ENCODE results near the gene TYMS. TPM values are rescaled to one million over a fixed set of nuclear protein-coding genes. Genes with fewer than 3 reads are reported as not detected.

TYMS gene
- total and polyA plus RNA-seq, 9 of the 15 experiments (the other 6 are each of a cell fraction or from before 2014, with no cell fraction given) = 69.1 to 409 (median 175) TPM

DNA sequence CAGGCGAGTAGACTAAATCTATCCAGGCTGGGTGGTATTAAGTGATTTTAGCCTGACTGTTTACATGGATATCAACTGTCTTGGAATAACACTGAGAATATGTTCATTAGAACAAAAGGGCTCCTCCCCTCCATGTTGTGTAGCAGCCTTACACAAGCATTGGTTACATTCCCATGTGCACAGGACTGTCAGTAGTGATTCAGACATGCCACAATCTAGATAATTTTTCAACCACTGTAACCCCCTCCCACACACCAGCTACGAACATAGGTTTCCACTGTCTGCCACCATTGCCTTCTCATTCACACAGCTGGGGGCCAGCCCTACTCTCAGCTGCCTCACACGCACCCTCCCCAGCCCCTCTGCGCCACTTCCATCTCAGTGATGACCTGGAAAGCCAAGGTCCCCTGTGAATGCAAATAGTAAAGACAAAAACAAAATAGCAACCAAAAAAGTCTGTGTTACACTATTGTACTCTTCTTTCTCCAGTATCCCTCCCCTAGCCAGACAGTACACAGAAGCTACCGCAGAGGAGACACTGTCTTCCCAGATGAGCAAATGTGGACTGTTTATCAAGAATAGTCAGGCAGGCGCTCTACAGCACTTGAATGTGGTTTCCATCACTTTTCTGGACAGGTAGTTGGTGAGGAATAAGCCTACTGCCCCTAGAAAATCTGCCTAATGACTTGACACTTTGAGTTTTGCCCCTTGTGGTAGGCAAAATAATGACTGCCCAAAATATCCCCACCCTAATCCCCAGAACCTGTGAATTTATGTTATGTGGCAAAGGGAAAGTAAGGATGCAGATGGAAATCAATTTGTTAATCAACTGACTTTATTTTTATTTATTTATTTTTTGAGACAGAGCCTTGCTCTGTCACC lies 27.9 kb upstream of the TYMS start (continued):
- TF ChIP-seq, protein P1, sequence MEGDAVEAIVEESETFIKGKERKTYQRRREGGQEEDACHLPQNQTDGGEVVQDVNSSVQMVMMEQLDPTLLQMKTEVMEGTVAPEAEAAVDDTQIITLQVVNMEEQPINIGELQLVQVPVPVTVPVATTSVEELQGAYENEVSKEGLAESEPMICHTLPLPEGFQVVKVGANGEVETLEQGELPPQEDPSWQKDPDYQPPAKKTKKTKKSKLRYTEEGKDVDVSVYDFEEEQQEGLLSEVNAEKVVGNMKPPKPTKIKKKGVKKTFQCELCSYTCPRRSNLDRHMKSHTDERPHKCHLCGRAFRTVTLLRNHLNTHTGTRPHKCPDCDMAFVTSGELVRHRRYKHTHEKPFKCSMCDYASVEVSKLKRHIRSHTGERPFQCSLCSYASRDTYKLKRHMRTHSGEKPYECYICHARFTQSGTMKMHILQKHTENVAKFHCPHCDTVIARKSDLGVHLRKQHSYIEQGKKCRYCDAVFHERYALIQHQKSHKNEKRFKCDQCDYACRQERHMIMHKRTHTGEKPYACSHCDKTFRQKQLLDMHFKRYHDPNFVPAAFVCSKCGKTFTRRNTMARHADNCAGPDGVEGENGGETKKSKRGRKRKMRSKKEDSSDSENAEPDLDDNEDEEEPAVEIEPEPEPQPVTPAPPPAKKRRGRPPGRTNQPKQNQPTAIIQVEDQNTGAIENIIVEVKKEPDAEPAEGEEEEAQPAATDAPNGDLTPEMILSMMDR (IDR thresholded peaks at IDR 0.05 in 2 of 3, conservative IDR thresholded peaks at IDR 0.05 in 1 of 3; ENCODE audit: insufficient read depth in 2 of 3, low read depth in 1 of 3, low read length in 3 of 3) = peak; percentile 24 to 49 (median 37); a peak in 4 of 6 replicates
- no peak for TF ChIP-seq ZNF253 (CRISPR knock-in tag; conservative IDR thresholded peaks at IDR 0.05)
- no peak for TF ChIP-seq SOX6 (IDR thresholded peaks at IDR 0.05)
- peak; percentile 48 for TF ChIP-seq EGR1 (conservative IDR thresholded peaks at IDR 0.05)
- TF ChIP-seq HLTF (IDR thresholded peaks at IDR 0.05) = no peak
- no peak for TF ChIP-seq CCNT2 (IDR thresholded peaks at IDR 0.05; ENCODE audit: borderline replicate concordance, extremely low read depth, insufficient read length, low read depth, low read length)
- TF ChIP-seq, protein P2, sequence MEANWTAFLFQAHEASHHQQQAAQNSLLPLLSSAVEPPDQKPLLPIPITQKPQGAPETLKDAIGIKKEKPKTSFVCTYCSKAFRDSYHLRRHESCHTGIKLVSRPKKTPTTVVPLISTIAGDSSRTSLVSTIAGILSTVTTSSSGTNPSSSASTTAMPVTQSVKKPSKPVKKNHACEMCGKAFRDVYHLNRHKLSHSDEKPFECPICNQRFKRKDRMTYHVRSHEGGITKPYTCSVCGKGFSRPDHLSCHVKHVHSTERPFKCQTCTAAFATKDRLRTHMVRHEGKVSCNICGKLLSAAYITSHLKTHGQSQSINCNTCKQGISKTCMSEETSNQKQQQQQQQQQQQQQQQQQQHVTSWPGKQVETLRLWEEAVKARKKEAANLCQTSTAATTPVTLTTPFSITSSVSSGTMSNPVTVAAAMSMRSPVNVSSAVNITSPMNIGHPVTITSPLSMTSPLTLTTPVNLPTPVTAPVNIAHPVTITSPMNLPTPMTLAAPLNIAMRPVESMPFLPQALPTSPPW (CRISPR knock-in tag; IDR thresholded peaks at IDR 0.05) = no peak; the same call in 1 of the 2 replicates
- TF ChIP-seq NCOA4 (IDR thresholded peaks at IDR 0.05; ENCODE audit: partially characterized antibody) = no peak
- TF ChIP-seq NFYB (IDR thresholded peaks at IDR 0.05; ENCODE audit: extremely low read depth, insufficient read length) = no peak
- no peak for TF ChIP-seq MBD2 (IDR thresholded peaks at IDR 0.05; ENCODE audit: borderline replicate concordance, low read depth)
- TF ChIP-seq, protein P3, sequence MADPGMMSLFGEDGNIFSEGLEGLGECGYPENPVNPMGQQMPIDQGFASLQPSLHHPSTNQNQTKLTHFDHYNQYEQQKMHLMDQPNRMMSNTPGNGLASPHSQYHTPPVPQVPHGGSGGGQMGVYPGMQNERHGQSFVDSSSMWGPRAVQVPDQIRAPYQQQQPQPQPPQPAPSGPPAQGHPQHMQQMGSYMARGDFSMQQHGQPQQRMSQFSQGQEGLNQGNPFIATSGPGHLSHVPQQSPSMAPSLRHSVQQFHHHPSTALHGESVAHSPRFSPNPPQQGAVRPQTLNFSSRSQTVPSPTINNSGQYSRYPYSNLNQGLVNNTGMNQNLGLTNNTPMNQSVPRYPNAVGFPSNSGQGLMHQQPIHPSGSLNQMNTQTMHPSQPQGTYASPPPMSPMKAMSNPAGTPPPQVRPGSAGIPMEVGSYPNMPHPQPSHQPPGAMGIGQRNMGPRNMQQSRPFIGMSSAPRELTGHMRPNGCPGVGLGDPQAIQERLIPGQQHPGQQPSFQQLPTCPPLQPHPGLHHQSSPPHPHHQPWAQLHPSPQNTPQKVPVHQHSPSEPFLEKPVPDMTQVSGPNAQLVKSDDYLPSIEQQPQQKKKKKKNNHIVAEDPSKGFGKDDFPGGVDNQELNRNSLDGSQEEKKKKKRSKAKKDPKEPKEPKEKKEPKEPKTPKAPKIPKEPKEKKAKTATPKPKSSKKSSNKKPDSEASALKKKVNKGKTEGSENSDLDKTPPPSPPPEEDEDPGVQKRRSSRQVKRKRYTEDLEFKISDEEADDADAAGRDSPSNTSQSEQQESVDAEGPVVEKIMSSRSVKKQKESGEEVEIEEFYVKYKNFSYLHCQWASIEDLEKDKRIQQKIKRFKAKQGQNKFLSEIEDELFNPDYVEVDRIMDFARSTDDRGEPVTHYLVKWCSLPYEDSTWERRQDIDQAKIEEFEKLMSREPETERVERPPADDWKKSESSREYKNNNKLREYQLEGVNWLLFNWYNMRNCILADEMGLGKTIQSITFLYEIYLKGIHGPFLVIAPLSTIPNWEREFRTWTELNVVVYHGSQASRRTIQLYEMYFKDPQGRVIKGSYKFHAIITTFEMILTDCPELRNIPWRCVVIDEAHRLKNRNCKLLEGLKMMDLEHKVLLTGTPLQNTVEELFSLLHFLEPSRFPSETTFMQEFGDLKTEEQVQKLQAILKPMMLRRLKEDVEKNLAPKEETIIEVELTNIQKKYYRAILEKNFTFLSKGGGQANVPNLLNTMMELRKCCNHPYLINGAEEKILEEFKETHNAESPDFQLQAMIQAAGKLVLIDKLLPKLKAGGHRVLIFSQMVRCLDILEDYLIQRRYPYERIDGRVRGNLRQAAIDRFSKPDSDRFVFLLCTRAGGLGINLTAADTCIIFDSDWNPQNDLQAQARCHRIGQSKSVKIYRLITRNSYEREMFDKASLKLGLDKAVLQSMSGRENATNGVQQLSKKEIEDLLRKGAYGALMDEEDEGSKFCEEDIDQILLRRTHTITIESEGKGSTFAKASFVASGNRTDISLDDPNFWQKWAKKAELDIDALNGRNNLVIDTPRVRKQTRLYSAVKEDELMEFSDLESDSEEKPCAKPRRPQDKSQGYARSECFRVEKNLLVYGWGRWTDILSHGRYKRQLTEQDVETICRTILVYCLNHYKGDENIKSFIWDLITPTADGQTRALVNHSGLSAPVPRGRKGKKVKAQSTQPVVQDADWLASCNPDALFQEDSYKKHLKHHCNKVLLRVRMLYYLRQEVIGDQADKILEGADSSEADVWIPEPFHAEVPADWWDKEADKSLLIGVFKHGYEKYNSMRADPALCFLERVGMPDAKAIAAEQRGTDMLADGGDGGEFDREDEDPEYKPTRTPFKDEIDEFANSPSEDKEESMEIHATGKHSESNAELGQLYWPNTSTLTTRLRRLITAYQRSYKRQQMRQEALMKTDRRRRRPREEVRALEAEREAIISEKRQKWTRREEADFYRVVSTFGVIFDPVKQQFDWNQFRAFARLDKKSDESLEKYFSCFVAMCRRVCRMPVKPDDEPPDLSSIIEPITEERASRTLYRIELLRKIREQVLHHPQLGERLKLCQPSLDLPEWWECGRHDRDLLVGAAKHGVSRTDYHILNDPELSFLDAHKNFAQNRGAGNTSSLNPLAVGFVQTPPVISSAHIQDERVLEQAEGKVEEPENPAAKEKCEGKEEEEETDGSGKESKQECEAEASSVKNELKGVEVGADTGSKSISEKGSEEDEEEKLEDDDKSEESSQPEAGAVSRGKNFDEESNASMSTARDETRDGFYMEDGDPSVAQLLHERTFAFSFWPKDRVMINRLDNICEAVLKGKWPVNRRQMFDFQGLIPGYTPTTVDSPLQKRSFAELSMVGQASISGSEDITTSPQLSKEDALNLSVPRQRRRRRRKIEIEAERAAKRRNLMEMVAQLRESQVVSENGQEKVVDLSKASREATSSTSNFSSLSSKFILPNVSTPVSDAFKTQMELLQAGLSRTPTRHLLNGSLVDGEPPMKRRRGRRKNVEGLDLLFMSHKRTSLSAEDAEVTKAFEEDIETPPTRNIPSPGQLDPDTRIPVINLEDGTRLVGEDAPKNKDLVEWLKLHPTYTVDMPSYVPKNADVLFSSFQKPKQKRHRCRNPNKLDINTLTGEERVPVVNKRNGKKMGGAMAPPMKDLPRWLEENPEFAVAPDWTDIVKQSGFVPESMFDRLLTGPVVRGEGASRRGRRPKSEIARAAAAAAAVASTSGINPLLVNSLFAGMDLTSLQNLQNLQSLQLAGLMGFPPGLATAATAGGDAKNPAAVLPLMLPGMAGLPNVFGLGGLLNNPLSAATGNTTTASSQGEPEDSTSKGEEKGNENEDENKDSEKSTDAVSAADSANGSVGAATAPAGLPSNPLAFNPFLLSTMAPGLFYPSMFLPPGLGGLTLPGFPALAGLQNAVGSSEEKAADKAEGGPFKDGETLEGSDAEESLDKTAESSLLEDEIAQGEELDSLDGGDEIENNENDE (IDR thresholded peaks at IDR 0.05; ENCODE audit: low read depth, low read length) = no peak
- TF ChIP-seq SMARCB1 (IDR thresholded peaks at IDR 0.05; ENCODE audit: insufficient read length, low read depth) = no peak
